ENCODE data around the gene S100A8. TPM values are rescaled to one million over a fixed set of nuclear protein-coding genes. Genes with fewer than 3 reads are reported as not detected.

The S100A8 gene
- total RNA-seq, 4 donors from 2014 or later = 13.6 to 129 (median 20.6) TPM

DNA sequence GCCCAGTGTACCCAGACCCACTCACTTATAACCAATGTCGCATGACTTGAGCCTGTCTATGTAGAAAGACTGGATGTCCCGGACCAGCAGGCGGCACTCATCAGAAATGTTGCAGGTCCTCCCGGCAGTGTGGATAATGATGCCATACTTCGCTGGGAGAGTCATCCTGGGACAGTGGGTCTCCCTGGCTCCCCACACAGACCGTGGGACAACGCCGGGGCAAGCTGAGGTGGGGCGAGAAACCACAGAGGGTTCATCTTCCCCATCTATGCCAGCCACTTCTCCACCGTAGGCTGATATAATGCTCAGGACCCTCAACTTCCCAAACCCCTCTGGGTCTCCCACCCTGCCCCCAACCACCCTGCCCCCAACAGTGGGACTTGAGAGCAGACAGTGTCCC lies 50.5 kb downstream of the S100A8 start:
- TF ChIP-seq, protein P1, sequence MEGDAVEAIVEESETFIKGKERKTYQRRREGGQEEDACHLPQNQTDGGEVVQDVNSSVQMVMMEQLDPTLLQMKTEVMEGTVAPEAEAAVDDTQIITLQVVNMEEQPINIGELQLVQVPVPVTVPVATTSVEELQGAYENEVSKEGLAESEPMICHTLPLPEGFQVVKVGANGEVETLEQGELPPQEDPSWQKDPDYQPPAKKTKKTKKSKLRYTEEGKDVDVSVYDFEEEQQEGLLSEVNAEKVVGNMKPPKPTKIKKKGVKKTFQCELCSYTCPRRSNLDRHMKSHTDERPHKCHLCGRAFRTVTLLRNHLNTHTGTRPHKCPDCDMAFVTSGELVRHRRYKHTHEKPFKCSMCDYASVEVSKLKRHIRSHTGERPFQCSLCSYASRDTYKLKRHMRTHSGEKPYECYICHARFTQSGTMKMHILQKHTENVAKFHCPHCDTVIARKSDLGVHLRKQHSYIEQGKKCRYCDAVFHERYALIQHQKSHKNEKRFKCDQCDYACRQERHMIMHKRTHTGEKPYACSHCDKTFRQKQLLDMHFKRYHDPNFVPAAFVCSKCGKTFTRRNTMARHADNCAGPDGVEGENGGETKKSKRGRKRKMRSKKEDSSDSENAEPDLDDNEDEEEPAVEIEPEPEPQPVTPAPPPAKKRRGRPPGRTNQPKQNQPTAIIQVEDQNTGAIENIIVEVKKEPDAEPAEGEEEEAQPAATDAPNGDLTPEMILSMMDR (IDR thresholded peaks at IDR 0.05; ENCODE audit: low read depth) = no peak

Small RNA genes lying within 50 kb of the gene (small RNA-seq; reads per million reads assigned to genes)
- gene S100A15A = not detected

Other genes with a start within 250 kb of the S100A8 start
- not detected for gene SPRR2G, start 240.2 kb downstream of the S100A8 start, total RNA-seq
- gene LELP1, start 187.6 kb downstream of the S100A8 start, total RNA-seq = not detected
- gene PRR9, start 173.5 kb downstream of the S100A8 start, total RNA-seq = not detected
- gene LORICRIN, start 131.4 kb downstream of the S100A8 start, total RNA-seq = not detected
- gene PGLYRP3, start 78.1 kb downstream of the S100A8 start, total RNA-seq = not detected
- gene PGLYRP4, start 42.2 kb downstream of the S100A8 start, total RNA-seq = not detected
- gene S100A9, start 33.2 kb downstream of the S100A8 start, total RNA-seq = 100 to 1,000 TPM; 139 to 382 (median 280) TPM
- 1 to 10 TPM in 2 of 4 donors, not detected in 2; 4.0 to 6.8 TPM for gene S100A12, start 15.5 kb downstream of the S100A8 start, total RNA-seq
- gene S100A7A, start 25.4 kb upstream of the S100A8 start, total RNA-seq = not detected
- gene S100A7, start 69.6 kb upstream of the S100A8 start, total RNA-seq = not detected
- 1,000 to 10,000 TPM in 2 of 4 donors, 100 to 1,000 TPM in 2; 538 to 1,309 (median 968) TPM for gene S100A6, start 144.9 kb upstream of the S100A8 start, total RNA-seq
- not detected for gene S100A5, start 149.9 kb upstream of the S100A8 start, total RNA-seq
- gene S100A4, start 154.7 kb upstream of the S100A8 start, total RNA-seq = 1,000 to 10,000 TPM in 3 of 4 donors, 100 to 1,000 TPM in 1; 497 to 1,679 (median 1,241) TPM
- gene S100A3, start 158.2 kb upstream of the S100A8 start, total RNA-seq = 1 to 10 TPM; 2.6 to 8.3 (median 3.1) TPM
- 1 to 10 TPM in 2 of 4 donors, not detected in 2; 1.3 to 2.2 TPM for gene S100A2, start 174.8 kb upstream of the S100A8 start, total RNA-seq
- 10 to 100 TPM; 46.2 to 84.5 (median 66.6) TPM for gene S100A16, start 222.1 kb upstream of the S100A8 start, total RNA-seq
- gene S100A14, start 225.3 kb upstream of the S100A8 start, total RNA-seq = under 1 TPM in 1 of 4 donors, not detected in 3; 0.65 TPM
- 100 to 1,000 TPM; 142 to 282 (median 278) TPM for gene S100A13, start 236.4 kb upstream of the S100A8 start, total RNA-seq
- gene S100A1, start 237.4 kb upstream of the S100A8 start, total RNA-seq = 100 to 1,000 TPM in 1 of 4 donors, 10 to 100 TPM in 1, 1 to 10 TPM in 1, under 1 TPM in 1; 0.66 to 132 (median 17.2) TPM
- gene CHTOP, start 243.0 kb upstream of the S100A8 start, total RNA-seq = 10 to 100 TPM; 39.1 to 64.1 (median 45.7) TPM

Measured in subcutaneous adipose tissue (tissue), 4 donors.